ENCODE results near the gene FUCA1. TPM values are rescaled to one million over a fixed set of nuclear protein-coding genes. Genes with fewer than 3 reads are reported as not detected.

Gene FUCA1
- total RNA-seq, 1 donor, result 7.8 TPM

- no peak for DNase-seq (ENCODE audit: low read depth)
- TF ChIP-seq CTCF (IDR thresholded peaks at IDR 0.05; ENCODE audit: insufficient read depth, low read depth, low read length), result no peak
- H3K4me3 ChIP-seq (ENCODE audit: low read depth, low read length), result no peak overlapping the region
Measured at GRCh38 chr1:23895993-23896392, 27.9 kb upstream of the FUCA1 start.

GRCh38 chr1:23895082-23895481 is 27.0 kb upstream of the FUCA1 start:
- TF ChIP-seq CTCF (IDR thresholded peaks at IDR 0.05; ENCODE audit: insufficient read depth, low read depth, low read length), result no peak

GRCh38 chr1:23889074-23889473 is 21.0 kb upstream of the FUCA1 start:
- DNase-seq (ENCODE audit: low read depth), result no peak
- no peak for TF ChIP-seq CTCF (IDR thresholded peaks at IDR 0.05; ENCODE audit: insufficient read depth, low read depth, low read length)
- no peak overlapping the region for H3K4me3 ChIP-seq (ENCODE audit: low read depth, low read length)

More at GRCh38 chr1:23895082-23895481, 27.0 kb upstream of the FUCA1 start:
- H3K4me3 ChIP-seq (ENCODE audit: low read depth, low read length), result no peak overlapping the region
- no peak for DNase-seq (ENCODE audit: low read depth)

- no peak overlapping the region for H3K4me3 ChIP-seq (ENCODE audit: low read depth, low read length)
- no peak for DNase-seq (ENCODE audit: low read depth)
- no peak for TF ChIP-seq CTCF (IDR thresholded peaks at IDR 0.05; ENCODE audit: insufficient read depth, low read depth, low read length)
Measured at GRCh38 chr1:23885222-23885621, 17.1 kb upstream of the FUCA1 start.

- no peak for DNase-seq (ENCODE audit: low read depth)
- no peak for TF ChIP-seq CTCF (IDR thresholded peaks at IDR 0.05; ENCODE audit: insufficient read depth, low read depth, low read length)
- no peak overlapping the region for H3K4me3 ChIP-seq (ENCODE audit: low read depth, low read length)
Measured at GRCh38 chr1:23882746-23883145, 14.7 kb upstream of the FUCA1 start.

GRCh38 chr1:23879809-23880208 is 11.7 kb upstream of the FUCA1 start:
- TF ChIP-seq CTCF (IDR thresholded peaks at IDR 0.05; ENCODE audit: insufficient read depth, low read depth, low read length), result no peak
- no peak for DNase-seq (ENCODE audit: low read depth)
- H3K4me3 ChIP-seq (ENCODE audit: low read depth, low read length), result no peak overlapping the region

GRCh38 chr1:23878668-23879067 is 10.6 kb upstream of the FUCA1 start:
- TF ChIP-seq CTCF (IDR thresholded peaks at IDR 0.05; ENCODE audit: insufficient read depth, low read depth, low read length), result no peak
- no peak for DNase-seq (ENCODE audit: low read depth)
- H3K4me3 ChIP-seq (ENCODE audit: low read depth, low read length), result no peak overlapping the region
